Fibroblast of upper back skin (primary cell): ENCODE data around the gene COL26A1.
"Not testable (repeated sequence)": the region's sequence is repeated elsewhere in the genome, so short reads cannot be mapped to it uniquely, and the experiment has no call there.

Source experiments
- DNase-seq: peaks from one replicate; pipeline ENCODE4 v3.0.0-alpha.2; 2013

COL26A1 gene

DNA sequence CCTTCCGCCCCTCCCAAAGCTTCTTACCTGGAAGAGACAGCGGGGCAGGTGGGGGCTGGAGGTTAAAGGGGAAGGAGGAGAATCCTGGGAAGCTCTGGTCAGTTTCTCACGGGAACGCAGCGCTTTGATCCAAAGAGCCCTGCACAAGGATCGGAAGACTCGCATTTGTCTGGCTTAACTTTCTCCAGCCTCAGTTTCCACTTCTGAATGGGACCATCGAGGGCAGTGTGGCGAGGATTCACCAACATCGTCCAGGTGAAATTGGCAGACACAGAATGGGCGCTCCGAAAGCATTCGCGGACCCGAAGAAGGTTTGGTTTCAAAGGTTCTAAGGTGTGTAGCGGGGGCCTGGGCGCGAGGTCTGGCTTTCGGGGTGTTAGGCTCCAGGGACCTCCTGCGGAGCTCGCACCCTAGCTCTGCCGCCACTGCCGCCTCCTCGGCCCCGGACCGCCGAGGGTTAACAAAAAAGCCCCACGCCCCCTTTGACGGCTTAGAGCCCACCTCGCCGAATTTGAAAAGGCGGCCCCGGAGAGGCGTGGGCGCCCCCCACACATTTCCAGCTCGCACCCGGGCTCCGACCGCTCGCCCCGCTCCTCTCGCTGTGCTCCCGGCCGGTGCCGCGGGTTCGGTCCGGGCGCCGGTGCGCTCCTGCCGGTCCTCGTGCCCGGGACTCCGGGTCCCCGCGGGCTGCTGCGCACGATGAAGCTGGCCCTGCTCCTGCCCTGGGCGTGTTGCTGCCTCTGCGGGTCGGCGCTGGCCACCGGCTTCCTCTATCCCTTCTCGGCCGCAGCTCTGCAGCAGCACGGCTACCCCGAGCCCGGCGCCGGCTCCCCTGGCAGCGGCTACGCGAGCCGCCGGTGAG, at the start of gene COL26A1:
TSS of gene COL26A1 (plus strand) at position 542 of the 862 bp plus-strand sequence. CDS start at position 700, 158 bp downstream.
- DNase-seq = no peak

DNA sequence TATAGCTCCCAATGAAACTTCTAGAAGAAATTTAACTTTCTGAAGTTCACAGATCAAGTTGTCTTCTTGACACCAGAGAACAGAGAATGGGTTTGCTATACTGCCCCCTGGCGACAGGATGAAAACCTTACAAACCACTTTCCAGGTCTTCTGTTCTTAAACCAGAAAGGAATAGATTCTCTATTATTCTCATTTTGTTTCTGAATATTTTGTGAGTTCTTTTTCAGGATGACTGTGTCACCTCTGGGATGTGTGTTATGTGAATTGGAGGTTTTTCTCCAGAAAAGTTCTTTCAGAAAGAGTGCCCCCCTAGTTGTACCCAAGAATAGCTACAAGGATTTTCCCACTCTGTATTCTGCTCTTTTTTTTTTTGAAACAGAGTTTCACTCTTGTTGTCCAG, 47.3 kb upstream of the COL26A1 start:
- peak; percentile 24 for DNase-seq

DNA sequence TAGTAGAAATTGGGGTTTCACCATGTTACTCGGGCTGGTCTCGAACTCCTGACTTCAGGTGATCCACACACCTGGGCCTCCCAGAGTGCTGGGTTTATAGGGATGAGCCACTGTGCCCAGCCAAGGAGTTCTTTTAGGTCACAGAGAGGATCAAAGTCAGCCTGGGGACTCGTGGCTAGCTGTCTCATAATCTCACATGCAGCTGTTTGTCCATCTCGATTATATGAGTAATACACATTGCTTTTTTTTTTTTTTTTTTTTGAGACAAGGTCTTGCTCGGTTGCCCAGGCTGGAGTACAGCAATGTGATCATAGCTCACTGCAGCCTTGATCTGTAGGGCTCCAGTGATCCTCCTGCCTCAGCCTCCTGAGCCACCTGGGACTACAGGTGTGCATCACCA, 43.3 kb upstream of the COL26A1 start:
- no peak for DNase-seq

DNA sequence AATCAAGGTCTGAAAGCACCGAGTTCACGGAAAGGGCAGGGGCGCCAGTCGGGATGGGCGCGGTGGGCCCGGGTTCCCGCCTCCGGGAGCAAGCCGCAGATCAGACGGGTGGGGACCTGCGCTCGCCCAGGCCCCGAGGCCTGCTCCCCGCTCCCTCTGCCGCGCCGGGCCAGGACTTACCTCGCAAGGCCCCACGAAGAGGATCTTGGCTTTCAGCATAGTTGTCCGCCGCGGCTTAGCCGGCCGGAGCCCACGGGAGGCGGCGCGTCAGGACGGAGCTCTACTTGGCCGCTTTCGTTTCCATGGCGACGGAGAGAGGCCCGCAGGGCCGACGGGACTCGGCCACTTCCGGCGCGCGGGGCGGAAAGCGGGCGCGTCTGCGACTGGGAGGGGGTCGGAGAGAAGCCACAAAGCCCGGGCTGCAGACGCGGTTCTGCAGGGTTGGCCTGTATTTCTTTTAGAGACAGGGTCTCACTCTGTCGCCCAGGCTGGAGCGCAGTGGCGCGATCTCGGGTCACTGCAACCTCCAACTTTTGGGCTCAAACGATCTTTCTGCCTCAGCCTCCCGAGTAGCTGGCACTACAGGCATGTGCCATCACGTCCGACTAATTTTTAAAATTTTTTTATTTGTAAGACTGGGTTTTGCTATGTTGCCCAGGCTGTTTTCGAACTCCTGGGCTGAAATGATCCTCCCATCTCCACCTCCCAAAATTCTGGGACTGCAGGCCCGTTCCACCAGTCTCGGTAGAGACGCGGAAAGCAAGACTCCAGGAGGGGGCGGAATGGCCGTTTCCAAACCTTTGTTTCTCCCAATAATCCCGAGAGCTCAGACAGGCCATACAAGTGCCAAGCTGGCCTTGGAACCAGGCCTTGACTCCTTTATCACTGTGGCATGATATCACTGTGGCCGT, 40.9 kb upstream of the COL26A1 start, which contains the start of gene IFT22:
TSS of gene IFT22 (minus strand) at position 322 of the 911 bp plus-strand sequence. CDS start at position 219, 103 bp downstream.
- peak; percentile 93 for DNase-seq

DNA sequence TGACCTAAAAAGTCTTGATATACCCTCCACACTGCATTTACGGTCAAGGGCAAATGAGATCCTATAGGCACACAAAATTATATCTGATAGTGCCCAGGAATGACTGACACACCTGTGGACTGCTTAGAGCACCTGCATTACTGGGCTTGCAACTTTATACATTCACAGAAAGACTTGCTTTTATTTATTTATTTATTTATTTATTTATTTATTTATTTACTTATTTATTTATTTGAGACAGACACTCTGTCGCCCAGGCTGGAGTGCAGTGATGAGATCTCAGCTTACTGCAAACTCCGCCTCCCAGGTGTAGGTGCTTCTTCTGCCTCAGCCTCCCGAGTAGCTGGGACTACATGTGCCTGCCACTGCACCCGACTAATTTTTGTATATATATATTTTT, 34.5 kb upstream of the COL26A1 start:
- DNase-seq = no peak

DNA sequence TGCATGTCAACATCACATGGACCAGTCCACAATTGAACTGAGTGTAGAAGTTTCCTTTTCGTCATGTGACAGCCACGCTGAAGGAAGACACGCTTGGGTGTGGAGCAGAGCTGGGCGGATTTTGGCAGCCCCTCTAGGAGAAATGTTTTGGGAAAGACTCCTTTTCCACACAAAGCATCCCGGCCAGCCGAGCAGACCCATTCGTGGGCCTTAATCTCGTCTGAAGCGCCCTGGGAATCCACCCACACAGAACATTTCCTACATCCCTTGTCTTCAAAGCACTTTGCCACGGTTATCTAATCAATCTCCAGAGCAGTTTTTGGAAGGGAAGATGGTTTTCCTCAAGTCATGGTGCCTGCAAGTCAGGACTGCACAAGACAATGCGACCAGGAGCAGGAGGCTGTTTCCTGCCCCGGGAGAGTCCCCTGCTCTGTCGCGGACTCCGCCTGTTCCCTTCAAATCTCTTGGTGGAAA, 32.6 kb upstream of the COL26A1 start:
- DNase-seq = no peak

DNA sequence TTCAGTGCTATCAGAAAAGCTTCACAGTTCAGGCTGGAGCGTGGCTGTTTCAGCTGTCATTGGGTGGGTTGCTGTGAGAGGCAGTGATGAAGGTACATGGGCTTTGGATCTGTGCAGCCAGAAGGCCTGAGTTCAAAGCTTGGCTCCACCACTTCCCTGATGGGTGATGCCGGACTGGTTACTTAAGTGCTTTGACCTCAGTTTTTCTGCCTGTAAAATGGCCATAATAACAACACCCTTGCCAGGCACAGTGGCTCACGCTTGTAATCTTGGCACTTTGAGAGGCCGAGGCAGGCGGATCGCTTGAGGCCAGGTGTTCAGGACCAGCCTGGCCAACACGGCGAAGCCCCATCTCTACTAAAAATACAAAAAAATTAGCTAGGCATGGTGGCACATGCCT, 30.6 kb upstream of the COL26A1 start:
- no peak for DNase-seq

DNA sequence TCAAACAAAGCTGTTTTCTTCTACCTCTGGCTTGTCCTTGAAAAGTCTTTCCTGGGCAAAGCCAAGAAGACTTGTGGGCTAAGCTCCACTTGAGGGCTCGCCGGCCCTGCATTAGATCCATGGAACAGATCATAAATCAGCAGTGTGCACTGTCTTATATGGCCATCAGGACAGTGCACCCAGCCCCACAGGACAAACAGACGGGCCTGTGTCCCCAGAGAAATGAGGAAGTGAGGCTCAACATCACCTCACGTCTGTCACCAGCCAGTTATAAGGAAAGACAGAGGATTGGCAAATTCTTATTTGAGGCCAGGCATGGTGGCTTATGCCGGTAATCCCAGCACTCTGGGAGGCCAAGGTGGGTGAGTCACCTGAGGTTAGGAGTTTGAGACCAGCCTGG, 28.8 kb upstream of the COL26A1 start:
- no peak for DNase-seq

DNA sequence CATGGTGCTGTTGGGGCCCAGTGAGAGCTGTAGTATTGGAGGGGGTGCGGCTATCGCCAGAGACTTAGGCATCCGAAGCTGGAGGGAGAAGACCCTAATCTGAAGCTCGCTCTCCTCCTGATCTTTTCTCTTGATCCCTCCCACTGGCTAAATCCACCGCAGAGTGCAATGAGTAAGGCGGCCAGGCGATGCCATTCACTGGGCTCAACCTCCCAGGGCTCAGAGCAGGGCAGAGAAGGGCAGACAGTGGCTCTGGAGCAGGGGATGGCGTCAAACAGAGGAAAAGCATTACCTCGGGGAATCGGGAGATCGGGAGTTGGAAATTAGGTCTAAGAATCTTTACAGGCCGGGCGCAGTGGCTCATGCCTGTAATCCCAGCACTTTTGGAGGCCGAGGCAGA, 22.3 kb upstream of the COL26A1 start:
- DNase-seq = no peak

DNA sequence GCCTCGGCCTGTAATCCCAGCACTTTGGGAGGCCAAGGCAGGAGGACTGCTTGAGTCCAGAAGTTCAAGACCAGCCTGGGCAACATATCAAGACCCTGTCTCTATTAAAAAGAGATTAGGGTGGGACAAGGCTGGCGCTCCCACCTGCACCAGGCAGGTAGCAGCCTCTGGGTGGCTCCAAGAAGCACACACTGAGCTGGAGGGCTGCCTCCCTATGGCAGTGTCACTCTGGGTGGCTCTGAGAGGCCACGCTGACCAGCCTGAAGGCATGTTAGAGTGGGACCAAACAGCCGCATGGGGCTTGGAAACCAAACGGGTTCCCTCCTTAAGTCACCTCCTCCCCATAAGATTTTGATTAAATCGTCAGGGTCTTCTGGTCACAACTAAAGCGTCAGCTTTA, 19.8 kb upstream of the COL26A1 start:
- no peak for DNase-seq

DNA sequence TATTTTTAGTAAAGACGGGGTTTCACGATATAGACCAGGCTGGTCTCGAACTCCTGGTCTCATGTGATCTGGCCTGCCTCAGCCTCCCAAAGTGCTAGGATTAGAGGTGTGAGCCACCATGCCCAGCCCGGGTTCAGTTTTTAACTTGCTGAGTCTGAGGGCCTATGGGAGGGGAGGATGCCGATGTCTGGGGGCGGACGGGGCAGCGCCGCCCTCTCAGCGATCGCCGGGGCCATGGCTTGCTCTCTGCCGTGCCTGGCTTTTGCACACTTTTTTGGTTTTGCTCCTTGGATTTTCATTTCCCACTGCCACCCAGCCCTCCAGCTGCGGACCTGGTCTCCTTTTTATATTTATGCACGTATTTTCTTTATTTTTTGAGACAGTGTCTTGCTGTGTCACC, 15.2 kb upstream of the COL26A1 start:
- no peak for DNase-seq

DNA sequence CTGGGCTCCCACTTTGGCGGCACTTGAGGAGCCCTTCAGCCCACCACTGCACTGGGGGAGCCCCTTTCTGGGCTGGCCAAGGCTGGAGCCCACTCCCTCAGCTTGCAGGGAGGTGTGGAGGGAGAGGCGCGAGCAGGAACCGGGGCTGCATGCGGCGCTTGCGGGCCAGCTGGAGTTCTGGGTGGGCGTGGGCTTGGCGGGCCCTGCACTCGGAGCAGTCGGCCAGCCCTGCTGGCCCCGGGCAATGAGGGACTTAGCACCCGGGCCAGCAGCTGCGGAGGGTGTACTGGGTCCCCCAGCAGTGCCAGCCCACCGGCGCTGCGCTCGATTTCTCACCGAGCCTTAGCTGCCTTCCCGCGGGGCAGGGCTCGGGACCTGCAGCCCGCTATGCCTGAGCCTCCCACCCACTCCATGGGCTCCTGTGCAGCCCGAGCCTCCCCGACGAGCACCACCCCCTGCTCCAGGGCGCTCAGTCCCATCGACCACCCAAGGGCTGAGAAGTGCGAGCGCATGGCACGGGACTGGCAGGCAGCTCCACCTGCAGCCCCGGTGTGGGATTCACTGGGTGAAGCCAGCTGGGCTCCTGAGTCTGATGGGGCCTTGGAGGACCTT, 14.1 kb upstream of the COL26A1 start:
- not testable (repeated sequence) for DNase-seq

DNA sequence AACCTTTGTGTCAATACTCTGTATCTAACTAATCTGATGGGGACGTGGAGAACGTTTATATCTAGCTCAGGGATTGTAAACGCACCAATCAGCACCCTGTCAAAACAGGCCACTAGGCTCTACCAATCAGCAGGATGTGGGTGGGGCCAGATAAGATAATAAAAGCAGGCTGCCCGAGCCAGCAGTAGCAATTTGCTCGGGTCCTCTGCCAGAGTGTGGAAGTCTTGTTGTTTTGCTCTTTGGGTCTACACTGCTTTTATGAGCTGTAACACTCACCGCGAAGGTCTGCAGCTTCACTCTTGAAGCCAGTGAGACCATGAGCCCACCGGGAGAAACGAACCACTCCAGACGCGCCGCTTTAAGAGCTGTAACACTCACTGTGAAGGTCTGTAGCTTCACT, 13.4 kb upstream of the COL26A1 start:
- DNase-seq = not testable (repeated sequence)

DNA sequence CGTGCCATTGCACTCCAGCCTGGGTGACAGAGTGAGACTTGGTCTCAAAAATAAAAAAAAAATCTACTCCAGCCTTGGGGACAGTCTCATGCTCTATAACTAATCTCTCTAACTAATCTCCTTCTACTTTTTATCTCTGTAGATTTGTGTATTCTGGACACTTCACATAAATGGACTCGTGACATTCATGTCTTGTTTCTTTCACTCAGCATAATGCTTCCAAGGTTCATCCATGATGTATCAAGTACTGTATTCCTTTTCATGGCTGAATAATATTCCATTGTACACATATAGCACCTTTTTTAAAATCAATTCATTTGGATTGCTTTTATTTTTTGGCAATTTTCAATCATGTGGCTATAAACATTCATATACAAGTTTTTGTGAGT, 9.8 kb upstream of the COL26A1 start:
- no peak for DNase-seq

DNA sequence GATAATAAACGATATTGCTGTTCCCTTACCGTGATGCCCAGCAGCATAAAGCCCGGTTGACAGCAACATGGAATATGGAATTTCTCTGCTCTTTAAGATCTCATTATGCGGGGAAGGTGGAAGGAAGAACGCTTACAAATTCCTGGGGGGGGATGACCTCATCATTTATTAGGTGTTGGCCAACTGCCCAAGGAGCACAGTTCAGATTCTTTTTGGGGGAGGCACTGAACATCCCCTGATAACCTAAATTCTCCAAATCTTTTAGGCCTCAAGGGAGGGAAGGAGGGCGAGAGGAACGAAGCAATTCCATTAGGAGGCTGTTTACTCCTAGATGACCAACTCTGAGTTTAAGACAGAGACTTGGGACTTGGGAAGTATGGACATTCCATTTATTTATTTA, 5.2 kb upstream of the COL26A1 start:
- no peak for DNase-seq

DNA sequence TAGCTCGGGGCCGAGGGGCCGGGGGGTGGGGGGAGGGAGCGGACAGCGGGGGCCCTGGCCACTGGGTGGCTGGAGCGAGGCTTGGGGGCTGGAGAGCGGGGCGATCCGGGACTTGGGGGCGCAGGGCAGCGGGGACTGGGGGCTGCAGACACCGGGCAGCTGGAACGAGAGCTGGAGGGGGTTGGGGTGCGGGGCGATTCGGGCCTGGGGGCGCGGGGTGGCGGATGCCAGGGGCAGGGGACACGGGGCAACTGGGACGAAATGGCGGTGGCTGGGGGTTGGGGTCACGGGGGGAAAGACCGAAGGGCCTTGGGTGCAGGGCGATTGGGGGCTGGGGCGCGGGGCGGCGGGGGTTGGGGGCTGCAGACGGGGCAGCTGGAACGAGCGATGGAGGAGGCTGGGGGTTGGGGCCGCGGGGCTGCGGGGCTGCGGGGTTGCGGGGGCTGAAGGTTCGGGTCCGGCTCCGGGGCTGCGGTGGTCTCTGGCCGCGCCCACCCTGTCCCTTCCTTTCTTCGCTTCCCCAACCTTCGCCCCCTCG, 590 bp downstream of the COL26A1 start:
- DNase-seq = no peak

DNA sequence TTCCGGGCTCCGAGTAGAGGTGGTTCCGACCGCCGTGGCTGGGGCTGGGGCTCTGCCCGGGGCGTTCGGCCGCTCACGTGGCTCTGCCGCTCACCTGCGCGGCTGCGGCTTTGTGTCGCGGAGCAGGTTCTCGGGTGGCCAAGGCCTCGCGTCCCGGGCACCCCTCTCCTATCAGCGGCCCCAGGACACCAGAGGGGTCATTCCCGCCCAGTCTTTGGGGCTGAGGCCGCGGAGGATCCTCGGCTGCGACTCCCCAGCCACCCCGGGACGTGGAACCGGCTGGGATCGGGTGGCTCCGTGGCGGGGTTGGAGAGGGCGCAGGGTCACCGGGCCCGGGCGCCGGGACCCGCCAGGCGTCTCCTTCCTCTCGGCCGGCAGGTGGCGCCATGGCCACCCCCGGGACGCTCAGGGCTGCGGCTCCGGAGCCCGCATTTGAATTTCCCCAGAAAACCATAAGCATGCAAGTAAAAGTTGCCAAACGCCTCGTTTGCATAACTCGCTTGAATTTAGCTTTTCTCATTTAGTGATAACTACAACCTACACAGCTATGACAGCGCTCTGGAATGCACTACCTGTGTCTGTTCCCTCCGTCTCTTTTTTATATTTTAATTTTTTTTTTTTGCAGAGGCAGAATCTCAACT, 1.2 kb downstream of the COL26A1 start:
- peak; percentile 49 for DNase-seq

DNA sequence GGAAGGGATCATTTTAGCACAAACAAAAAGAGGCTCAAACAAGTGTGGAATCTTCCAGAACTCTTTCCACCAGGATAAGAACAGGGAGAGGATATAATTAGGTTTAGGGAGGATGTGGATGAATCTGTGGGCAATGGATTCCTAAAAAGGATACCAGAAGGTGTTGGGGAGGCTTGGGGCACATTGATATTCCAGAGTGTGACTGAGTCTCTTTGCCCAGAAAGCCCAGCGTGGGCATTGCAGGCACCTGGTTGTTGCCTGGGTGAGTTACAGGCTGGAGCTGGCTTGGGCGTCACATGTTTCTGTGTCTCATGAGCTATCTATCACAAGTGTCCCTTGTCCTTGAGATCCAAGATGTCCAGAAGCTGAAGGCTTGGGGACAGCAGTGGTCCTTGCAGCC, 3.3 kb downstream of the COL26A1 start:
- no peak for DNase-seq

DNA sequence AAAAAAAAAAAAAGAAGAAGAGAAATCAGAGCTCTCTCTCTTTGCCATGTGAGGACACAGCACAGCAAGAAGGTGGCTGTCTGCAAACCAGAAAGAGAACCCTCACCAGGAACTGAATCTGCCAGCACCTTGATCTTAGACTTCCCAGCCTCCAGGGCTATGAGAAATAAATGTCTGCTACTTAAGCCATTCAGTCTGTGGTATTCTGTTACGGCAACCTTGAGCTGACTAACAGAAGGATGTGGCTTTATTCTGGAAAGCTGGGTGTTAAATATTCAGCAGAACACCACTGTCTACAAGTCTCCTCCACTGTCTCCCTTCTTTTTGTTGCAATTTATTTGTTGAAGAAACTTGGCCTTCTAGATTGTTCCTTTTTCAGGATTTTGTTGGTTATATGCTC, 5.0 kb downstream of the COL26A1 start:
- DNase-seq = no peak

DNA sequence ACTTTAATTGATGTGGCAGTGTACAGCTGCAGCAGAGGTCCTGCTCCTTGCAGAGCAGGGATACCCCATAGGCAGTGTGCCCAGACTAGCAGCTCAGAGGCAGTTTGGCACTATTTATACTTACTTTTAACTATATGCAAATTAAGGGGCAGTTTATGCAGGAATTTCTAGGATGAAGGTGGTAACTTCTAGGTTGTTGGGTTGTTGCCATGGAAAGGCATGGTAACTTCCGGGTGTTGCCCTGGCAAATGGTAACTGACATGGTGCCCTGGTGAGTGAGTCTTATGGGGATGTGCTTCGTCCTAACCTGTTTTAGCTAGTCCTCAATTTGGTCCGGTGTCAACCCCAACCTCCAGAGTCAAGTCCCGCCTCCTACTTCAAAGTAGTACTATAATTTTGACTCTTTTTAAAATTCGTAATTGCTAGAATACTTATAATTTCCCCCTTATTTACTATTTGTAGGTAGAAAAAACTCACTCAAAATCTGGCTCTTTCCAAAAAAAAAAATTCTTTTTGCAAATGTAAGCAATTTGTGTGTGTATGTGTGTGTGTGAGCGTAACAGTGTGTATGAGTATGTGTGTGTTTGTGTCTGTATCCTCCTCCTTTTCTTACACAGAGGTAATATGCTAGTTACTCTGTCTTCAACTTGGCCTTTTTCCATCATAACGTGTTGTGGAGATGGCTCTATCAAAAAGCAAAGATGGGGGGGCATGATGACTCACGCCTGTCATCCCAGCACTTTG, 5.9 kb downstream of the COL26A1 start:
- DNase-seq = no peak

DNA sequence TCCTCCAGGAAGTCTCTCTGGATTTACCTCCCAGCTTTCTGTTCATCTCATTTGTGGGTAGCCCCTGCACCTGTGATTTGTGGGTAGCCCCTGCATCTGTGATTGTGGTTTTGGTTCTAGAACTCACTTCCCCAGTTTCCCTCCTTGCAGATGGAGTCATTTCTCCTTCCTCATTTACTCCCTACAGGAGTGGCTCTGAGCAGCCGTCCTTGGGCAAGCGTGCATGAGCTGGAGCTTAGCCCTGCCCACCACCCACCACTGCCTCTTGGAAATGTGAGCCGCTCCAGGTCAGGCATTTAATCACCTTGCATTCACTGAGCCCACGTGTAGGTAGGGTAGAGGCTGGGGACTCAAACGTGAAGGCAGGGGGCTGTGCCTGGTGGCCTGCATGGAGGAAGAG, 8.2 kb downstream of the COL26A1 start:
- DNase-seq = no peak
